Activated T-helper 2 cell treated with anti-CD3 and anti-CD28 coated beads, Interferon-gamma antibody, Interleukin-2, Interleukin-4, amounts not matched to agents 10 μg/mL and 5 μg/mL and 100 μg/mL, durations not matched to agents 14 hours and 24 hours and 36 hours (primary cell): Measurements from ENCODE around the gene LTBP1. TPM values are rescaled to one million over a fixed set of nuclear protein-coding genes. Genes with fewer than 3 reads are reported as not detected.

Experiments used
- DNase-seq: peaks from one replicate; pipeline ENCODE4 v3.0.0; 2021; ENCODE audit warnings: low spot score
- H3K27ac Mint-ChIP-seq: one replicate; pipeline ENCODE4 v1.8.0; 2021; ENCODE audit warnings: mixed read lengths
- H3K27me3 Mint-ChIP-seq: one replicate; pipeline ENCODE4 v1.8.0; 2021; ENCODE audit warnings: low read depth, mixed read lengths
- H3K36me3 Mint-ChIP-seq: one replicate; pipeline ENCODE4 v1.8.0; 2021; ENCODE audit warnings: low read depth, mixed read lengths
- H3K4me1 Mint-ChIP-seq: one replicate; pipeline ENCODE4 v1.8.0; 2021; ENCODE audit warnings: low read depth, mixed read lengths
- H3K4me3 Mint-ChIP-seq: one replicate; pipeline ENCODE4 v1.8.0; 2021; ENCODE audit warnings: low read depth, mild to moderate bottlenecking, moderate library complexity, mixed read lengths
- H3K9me3 Mint-ChIP-seq: one replicate; pipeline ENCODE4 v1.8.0; 2021; ENCODE audit warnings: mixed read lengths
- intact Hi-C: fragments of 100-400 bp; cut with micrococcal nuclease; formaldehyde crosslinking; loops from one replicate; pipeline ENCODE4 v1.15.1; 2023
- total RNA-seq: library from RNA; stranded (reverse); gene quantifications from 2 replicates; pipeline ENCODE4 v1.2.3, GENCODE V29; 2022

The LTBP1 gene
- total RNA-seq, 1 donor from 2014 or later: 0.82 TPM

- no peak overlapping the region for H3K4me3 Mint-ChIP-seq
- H3K9me3 Mint-ChIP-seq: no peaks in the 10 kb centered on the region
- DNase-seq: no peak
- intact Hi-C loops: loop anchor here (5.0 kb wide), 1 partner anchor 160 kb away; no protein-coding TSS in a partner anchor
- peaks cover 10% of the 10 kb centered on the region for H3K4me1 Mint-ChIP-seq
- no peaks in the 10 kb centered on the region for H3K36me3 Mint-ChIP-seq
- H3K27me3 Mint-ChIP-seq: peaks cover 6% of the 10 kb centered on the region
- no peak overlapping the region for H3K27ac Mint-ChIP-seq
Measured at GRCh38 chr2:33212151-33212550, 265.4 kb downstream of the LTBP1 start.

GRCh38 chr2:33213244-33213643, 266.5 kb downstream of the LTBP1 start:
- H3K9me3 Mint-ChIP-seq: no peaks in the 10 kb centered on the region
- DNase-seq: no peak
- peaks cover 1% of the 10 kb centered on the region for H3K27me3 Mint-ChIP-seq
- H3K36me3 Mint-ChIP-seq: no peaks in the 10 kb centered on the region
- H3K27ac Mint-ChIP-seq: no peak overlapping the region
- intact Hi-C loops: loop anchor here (5.0 kb wide), 1 partner anchor 159 kb away; no protein-coding TSS in a partner anchor
- H3K4me1 Mint-ChIP-seq: peaks cover 10% of the 10 kb centered on the region
- no peak overlapping the region for H3K4me3 Mint-ChIP-seq

- Mint-ChIP-seq H3K36me3 (no peaks in the 10 kb centered on the region), H3K4me3 (no peak overlapping the region), H3K4me1 (peaks cover 10% of the 10 kb centered on the region), H3K27ac (no peak overlapping the region), H3K27me3 (no peaks in the 10 kb centered on the region), H3K9me3 (no peaks in the 10 kb centered on the region)
- DNase-seq: no peak
- intact Hi-C loops: loop anchor here (5.0 kb wide), 1 partner anchor 159 kb away; no protein-coding TSS in a partner anchor
Measured at GRCh38 chr2:33213648-33214047, 266.9 kb downstream of the LTBP1 start.

GRCh38 chr2:33214436-33214835, 267.7 kb downstream of the LTBP1 start:
- H3K4me3 Mint-ChIP-seq: no peak overlapping the region
- peaks cover 2% of the 10 kb centered on the region for H3K27me3 Mint-ChIP-seq
- H3K9me3 Mint-ChIP-seq: no peaks in the 10 kb centered on the region
- no peaks in the 10 kb centered on the region for H3K36me3 Mint-ChIP-seq
- H3K4me1 Mint-ChIP-seq: peaks cover 12% of the 10 kb centered on the region
- no peak for DNase-seq
- H3K27ac Mint-ChIP-seq: peak overlapping the region; percentile 4
- intact Hi-C loops: loop anchor here (5.0 kb wide), 1 partner anchor 158 kb away; no protein-coding TSS in a partner anchor

GRCh38 chr2:33214857-33215256, 268.1 kb downstream of the LTBP1 start:
- Mint-ChIP-seq H3K36me3 (no peaks in the 10 kb centered on the region), H3K27ac (no peak overlapping the region), H3K27me3 (peaks cover 3% of the 10 kb centered on the region), H3K4me3 (no peak overlapping the region), H3K9me3 (peaks cover 4% of the 10 kb centered on the region), H3K4me1 (peaks cover 17% of the 10 kb centered on the region)
- DNase-seq: no peak
- intact Hi-C loops: loop anchor here (5.0 kb wide), 1 partner anchor 157 kb away; no protein-coding TSS in a partner anchor

GRCh38 chr2:33215299-33215698, 268.5 kb downstream of the LTBP1 start:
- intact Hi-C loops: no loop called here
- peaks cover 3% of the 10 kb centered on the region for H3K27me3 Mint-ChIP-seq
- peaks cover 4% of the 10 kb centered on the region for H3K9me3 Mint-ChIP-seq
- no peaks in the 10 kb centered on the region for H3K36me3 Mint-ChIP-seq
- no peak overlapping the region for H3K27ac Mint-ChIP-seq
- H3K4me3 Mint-ChIP-seq: no peak overlapping the region
- peaks cover 21% of the 10 kb centered on the region for H3K4me1 Mint-ChIP-seq
- no peak for DNase-seq

- Mint-ChIP-seq H3K9me3 (peaks cover 4% of the 10 kb centered on the region), H3K4me3 (no peak overlapping the region), H3K27me3 (peaks cover 3% of the 10 kb centered on the region), H3K27ac (no peak overlapping the region), H3K36me3 (no peaks in the 10 kb centered on the region), H3K4me1 (peaks cover 23% of the 10 kb centered on the region)
- DNase-seq: no peak
- intact Hi-C loops: no loop called here
Measured at GRCh38 chr2:33215983-33216382, 269.2 kb downstream of the LTBP1 start.

- intact Hi-C loops: no loop called here
Measured at GRCh38 chr2:33216508-33217182, 269.9 kb downstream of the LTBP1 start.

GRCh38 chr2:33217406-33217805, 270.7 kb downstream of the LTBP1 start:
- peaks cover 4% of the 10 kb centered on the region for H3K9me3 Mint-ChIP-seq
- intact Hi-C loops: no loop called here
- H3K36me3 Mint-ChIP-seq: no peaks in the 10 kb centered on the region
- peaks cover 24% of the 10 kb centered on the region for H3K4me1 Mint-ChIP-seq
- H3K4me3 Mint-ChIP-seq: no peak overlapping the region
- no peak for DNase-seq
- H3K27ac Mint-ChIP-seq: no peak overlapping the region
- peaks cover 6% of the 10 kb centered on the region for H3K27me3 Mint-ChIP-seq

More at GRCh38 chr2:33216508-33217182, 269.9 kb downstream of the LTBP1 start:
- no peak overlapping the region for H3K4me3 Mint-ChIP-seq
- H3K27me3 Mint-ChIP-seq: peaks cover 3% of the 10 kb centered on the region
- DNase-seq: no peak
- peaks cover 25% of the 10 kb centered on the region for H3K4me1 Mint-ChIP-seq
- peaks cover 4% of the 10 kb centered on the region for H3K9me3 Mint-ChIP-seq
- H3K27ac Mint-ChIP-seq: no peak overlapping the region
- H3K36me3 Mint-ChIP-seq: no peaks in the 10 kb centered on the region

- no peaks in the 10 kb centered on the region for H3K36me3 Mint-ChIP-seq
- H3K27me3 Mint-ChIP-seq: peaks cover 7% of the 10 kb centered on the region
- no peak overlapping the region for H3K27ac Mint-ChIP-seq
- no peak overlapping the region for H3K4me3 Mint-ChIP-seq
- H3K4me1 Mint-ChIP-seq: peaks cover 25% of the 10 kb centered on the region
- H3K9me3 Mint-ChIP-seq: peaks cover 4% of the 10 kb centered on the region
- intact Hi-C loops: no loop called here
- no peak for DNase-seq
Measured at GRCh38 chr2:33219114-33219513, 272.4 kb downstream of the LTBP1 start.

- DNase-seq: no peak
- Mint-ChIP-seq H3K4me3 (no peak overlapping the region), H3K36me3 (no peaks in the 10 kb centered on the region), H3K27ac (peak overlapping the region; percentile 41), H3K27me3 (peaks cover 7% of the 10 kb centered on the region), H3K9me3 (peaks cover 7% of the 10 kb centered on the region), H3K4me1 (peaks cover 20% of the 10 kb centered on the region)
- intact Hi-C loops: loop anchor here (1.0 to 5.0 kb wide), 3 partner anchors 52 to 101 kb away; no protein-coding TSS in a partner anchor
Measured at GRCh38 chr2:33219850-33220275, 273.1 kb downstream of the LTBP1 start.

GRCh38 chr2:33220533-33220932, 273.8 kb downstream of the LTBP1 start:
- Mint-ChIP-seq H3K27me3 (peaks cover 9% of the 10 kb centered on the region), H3K4me3 (no peak overlapping the region), H3K9me3 (peaks cover 14% of the 10 kb centered on the region), H3K36me3 (no peaks in the 10 kb centered on the region), H3K27ac (no peak overlapping the region), H3K4me1 (peaks cover 25% of the 10 kb centered on the region)
- no peak for DNase-seq
- intact Hi-C loops: loop anchor here (1.0 to 5.0 kb wide), 3 partner anchors 52 to 101 kb away; no protein-coding TSS in a partner anchor

- peaks cover 27% of the 10 kb centered on the region for H3K4me1 Mint-ChIP-seq
- no peak for DNase-seq
- intact Hi-C loops: loop anchor here (2.0 to 5.0 kb wide), 2 partner anchors 51 to 92 kb away; no protein-coding TSS in a partner anchor
- H3K27ac Mint-ChIP-seq: no peak overlapping the region
- H3K4me3 Mint-ChIP-seq: no peak overlapping the region
- H3K36me3 Mint-ChIP-seq: no peaks in the 10 kb centered on the region
- peaks cover 9% of the 10 kb centered on the region for H3K27me3 Mint-ChIP-seq
- H3K9me3 Mint-ChIP-seq: peaks cover 21% of the 10 kb centered on the region
Measured at GRCh38 chr2:33221046-33221784, 274.5 kb downstream of the LTBP1 start.
